T-helper 2 cell treated with Interferon-gamma antibody and Interleukin-4, amounts not matched to agents 100 ng/mL and 5 ng/mL, for 36 hours (primary cell): Measurements from ENCODE around the gene HNRNPM. TPM values are rescaled to one million over a fixed set of nuclear protein-coding genes. Genes with fewer than 3 reads are reported as not detected.

ENCODE experiments used
- intact Hi-C: fragments of 100-400 bp; cut with micrococcal nuclease; formaldehyde crosslinking; loops from one replicate; pipeline ENCODE4 v1.15.1; 2023
- total RNA-seq: library from RNA; stranded (reverse); gene quantifications from 2 replicates; pipeline ENCODE4 v1.2.3, GENCODE V29; 2022

HNRNPM gene
- total RNA-seq, 1 donor from 2014 or later: 328 TPM

DNA sequence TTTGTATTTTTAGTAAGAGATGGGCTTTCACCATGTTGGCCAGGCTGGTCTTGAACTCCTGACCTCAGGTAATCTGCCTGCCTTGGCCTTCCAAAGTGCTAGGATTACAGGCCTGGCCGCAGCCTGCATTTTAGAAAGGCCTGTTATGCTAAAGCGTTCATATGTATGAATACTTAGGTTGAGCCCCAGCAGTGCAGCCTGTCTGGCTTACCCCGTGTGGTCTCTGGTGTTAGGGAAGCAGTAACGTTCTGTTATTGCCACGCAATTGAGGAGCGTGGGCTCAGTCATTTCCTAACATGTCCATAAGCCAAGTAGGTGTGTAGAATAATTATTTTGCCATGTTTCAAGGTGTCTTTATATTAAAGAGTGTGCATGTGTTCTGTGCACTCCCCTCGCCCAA lies 14.3 kb downstream of the HNRNPM start:
- intact Hi-C loops: no loop called here

DNA sequence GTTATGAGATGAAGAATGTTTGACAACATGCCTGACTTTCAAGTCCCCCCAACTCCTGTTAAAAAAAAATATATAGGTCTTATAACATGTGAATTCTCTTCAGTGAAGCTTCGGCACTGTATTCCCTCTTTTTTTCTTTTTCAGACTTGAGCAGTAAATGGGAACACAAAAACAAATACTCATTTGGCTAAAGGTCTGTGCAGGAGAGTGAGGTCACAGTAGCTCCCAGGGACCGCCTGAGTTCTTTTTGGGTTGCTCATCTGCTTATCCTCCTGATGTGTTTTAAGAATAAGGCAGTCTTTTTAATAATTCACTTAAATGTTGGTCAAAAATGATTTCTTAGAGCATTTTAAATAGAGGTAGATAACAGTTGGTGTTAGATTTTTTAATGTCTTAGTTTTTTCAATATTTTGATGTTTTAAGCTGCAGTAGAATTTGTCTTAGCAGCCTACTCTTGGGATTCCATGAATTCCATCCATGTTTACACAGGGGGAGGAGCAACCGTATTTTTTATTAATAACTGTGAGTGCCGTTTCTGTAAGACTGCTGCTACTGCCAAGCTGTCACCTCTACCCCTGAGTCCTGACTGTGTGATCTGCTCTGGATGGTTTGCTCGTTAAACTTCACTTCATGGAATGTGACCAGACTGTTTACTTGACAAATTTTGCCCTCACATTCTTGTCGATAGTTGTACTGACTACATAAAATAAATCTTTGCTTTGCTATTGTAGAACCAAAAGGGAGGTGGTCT lies 14.9 kb downstream of the HNRNPM start:
- intact Hi-C loops: no loop called here

- intact Hi-C loops: no loop called here
These were observed 15.9 kb downstream of the HNRNPM start for GRCh38 chr19:8460516-8461298.

DNA sequence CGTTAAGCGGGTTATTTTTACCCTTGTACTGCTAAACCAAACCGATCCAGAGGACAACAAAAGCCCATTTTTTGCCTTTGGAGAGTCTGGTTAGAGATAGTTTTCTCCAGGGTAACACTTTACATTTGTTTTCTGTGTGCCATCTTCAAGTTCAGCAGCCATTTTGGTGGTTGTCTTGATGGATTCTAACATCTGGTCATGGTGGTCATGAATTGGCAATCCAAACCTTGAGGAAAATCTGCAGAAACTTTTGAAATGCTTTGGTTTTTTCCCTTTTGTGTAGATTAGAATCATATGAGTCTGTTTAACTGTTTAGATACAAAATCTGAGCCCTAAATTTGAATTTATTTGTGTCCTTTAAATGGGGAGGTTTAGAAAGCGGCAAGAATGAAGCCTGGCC lies 16.6 kb downstream of the HNRNPM start:
- intact Hi-C loops: no loop called here

- intact Hi-C loops: no loop called here
These were observed 17.1 kb downstream of the HNRNPM start for GRCh38 chr19:8461891-8462290.

DNA sequence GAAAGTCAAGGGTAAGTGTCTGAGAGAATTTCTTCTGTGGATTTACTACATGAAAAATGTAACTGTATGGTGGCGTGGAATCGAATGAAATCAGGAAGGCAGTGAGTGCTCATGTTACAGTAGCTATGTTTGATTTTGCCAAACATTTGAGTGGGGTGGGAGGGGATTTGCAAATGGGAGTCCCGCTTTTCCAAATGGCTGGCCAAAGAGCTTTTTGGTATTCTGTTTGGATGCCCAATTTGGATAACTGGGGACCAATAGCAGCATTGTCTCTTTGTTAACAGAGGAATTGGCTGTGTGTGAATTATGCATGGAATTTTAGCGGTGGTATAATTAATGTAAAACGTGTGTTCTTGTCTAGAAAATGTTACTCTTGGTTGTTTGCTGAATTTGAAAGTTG lies 17.8 kb downstream of the HNRNPM start:
- intact Hi-C loops: no loop called here

DNA sequence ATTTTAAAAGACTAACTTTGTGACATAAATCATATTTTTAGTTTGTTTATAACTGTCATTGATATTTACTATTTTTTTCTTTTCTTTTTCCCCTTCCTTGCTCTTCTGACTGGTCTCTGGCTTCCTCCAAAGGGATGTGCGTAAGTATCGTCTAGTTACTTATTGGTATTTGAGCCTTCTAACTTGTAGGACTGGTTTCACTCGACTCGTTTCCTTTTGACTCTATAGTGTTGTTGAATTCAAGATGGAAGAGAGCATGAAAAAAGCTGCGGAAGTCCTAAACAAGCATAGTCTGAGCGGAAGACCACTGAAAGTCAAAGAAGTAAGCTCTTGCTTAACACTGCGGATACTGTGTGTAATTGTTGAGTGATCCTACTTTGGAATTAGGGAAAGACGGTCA lies 18.6 kb downstream of the HNRNPM start:
- intact Hi-C loops: no loop called here

GRCh38 chr19:8466018-8466417 lies 21.2 kb downstream of the HNRNPM start:
- intact Hi-C loops: no loop called here

DNA sequence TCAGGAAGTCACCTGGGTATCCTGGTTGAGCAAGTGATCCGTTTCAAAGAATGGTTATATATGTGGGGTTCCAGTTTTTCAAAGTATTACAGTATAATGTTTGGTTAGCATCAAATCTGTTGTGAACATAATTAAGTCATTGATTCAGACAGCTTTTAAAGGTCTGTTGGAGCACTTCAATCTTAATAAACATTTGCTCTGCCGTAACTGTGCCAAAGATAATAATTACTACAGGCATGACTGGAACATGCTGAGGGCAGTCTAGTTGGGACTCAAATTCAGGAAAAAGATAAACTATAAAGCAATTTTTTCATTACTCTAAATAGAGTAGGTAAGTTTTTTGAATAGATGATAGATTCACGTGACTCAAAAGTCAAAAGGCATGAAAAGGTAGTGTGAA lies 23.3 kb downstream of the HNRNPM start:
- intact Hi-C loops: no loop called here

DNA sequence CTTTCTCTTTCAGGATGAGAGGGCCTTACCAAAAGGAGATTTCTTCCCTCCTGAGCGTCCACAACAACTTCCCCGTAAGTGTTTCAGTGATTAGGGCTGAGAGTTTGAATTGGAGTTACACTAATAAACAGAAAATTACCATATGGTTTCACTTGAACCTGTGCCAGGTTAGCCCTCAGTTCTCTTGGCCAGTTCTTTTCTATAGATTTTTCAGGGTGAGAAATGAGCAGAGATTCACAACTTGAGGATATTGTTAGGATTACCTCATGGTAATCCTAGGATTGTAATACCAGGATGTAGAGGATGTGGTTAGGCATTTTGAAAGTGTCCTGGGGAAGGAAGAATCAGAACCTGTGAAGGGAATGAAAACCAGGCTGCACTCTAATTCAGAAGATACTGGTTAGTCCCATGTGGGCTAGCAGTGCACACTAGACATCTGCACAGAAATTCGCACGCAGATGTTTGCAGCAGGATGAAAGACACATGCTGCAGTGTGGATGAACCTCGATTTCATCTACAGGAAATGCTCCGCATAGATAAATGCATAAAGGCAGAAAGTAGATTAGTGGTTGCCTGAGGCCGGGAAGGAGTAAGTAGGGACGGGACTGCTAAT lies 24.1 kb downstream of the HNRNPM start:
- intact Hi-C loops: no loop called here

- intact Hi-C loops: no loop called here
These were observed 25.0 kb downstream of the HNRNPM start for GRCh38 chr19:8469613-8470368.

DNA sequence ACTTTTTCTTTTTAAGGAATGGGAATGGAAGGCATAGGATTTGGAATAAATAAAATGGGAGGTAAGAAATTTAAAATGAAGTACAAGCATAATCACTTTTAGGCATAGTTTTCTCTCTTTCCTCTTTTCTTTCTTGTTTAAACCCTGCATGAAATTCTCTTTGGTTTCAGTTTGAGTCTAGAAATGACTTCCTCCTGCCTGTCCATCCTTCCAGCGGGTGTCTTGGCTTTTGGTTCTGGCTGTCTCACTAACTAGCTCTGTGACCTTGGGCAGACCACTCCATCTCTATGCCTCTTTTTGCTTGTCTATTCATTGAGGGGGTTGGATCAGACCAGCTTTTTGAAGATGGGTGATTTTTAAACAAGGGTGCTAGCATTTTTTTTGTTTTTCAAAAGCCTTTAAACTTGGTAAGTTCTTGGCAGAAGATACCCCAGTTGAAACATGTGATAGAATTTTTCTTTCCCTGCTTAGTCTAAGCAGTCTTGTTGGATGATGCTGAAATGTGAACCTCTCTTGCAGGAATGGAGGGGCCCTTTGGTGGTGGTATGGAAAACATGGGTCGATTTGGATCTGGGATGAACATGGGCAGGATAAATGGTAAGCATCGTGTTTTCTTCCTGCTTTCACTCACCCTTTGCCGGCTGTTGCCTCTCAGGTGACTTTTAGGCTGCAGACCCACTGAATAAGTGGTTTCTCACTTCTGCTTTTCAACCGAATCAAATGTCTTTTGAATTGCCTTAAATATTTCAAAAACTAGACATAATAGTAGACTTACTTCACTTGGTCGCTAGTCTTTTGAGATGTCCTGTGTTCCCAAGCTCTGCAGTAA lies 29.1 kb downstream of the HNRNPM start:
- intact Hi-C loops: no loop called here

DNA sequence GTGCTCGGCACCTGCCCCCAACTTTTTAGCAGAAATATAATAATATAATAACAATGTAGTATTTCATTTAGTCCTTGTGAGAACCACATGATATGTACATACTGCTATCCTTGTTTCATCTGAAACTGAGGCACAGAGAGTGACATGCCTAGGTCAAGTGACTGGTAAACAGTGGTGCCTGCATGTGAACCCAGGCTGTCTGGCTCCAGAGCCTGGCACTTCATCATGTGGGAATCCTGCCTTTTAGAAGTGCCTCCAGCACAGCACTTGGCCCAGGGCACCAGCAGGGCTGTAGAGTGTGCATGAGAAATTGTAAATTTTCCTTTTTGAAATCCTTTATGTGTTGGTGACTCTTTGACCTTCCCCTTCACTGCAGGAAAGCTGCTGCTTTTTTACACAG lies 30.2 kb downstream of the HNRNPM start:
- intact Hi-C loops: no loop called here

DNA sequence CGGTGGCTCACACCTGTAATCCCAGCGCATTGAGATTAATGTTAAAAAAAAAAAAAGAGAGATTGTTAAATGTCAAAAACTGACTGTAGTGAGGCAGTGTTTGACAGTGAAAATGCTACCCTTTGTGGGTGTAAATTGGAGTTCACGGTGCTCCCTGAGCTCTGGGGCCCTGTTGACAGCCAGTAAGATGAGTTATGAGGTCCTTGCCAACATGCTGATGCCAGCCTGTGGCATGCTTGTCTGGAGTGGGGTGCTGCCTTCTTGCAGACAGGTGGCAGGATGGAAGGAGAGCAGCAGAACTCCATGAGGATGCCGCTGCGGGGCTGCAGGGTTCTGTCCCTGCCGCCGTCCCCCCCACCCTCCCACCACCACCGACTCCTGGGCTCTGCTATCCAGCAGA lies 31.7 kb downstream of the HNRNPM start:
- intact Hi-C loops: no loop called here

- intact Hi-C loops: no loop called here
These were observed 33.1 kb downstream of the HNRNPM start for GRCh38 chr19:8477889-8478288.

DNA sequence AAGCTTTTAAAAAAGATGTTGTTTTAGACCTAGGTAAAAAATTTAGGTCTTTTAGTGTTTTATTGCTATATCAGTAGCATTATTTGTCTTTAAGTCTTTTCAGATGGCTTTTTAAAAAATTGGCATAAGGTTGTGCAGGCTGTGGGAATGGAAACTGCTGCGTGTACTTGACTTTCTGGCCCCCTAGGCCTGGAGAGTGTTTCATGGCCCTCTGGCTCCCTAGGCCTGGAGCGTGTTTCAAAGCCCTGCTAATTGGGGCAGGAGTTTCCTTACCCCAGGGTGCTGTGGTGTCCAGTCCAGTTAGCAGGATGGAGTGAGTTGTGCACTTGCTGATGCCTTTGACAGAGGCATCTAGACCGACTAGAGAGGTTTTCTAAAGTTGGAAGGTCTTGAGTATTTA lies 33.8 kb downstream of the HNRNPM start:
- intact Hi-C loops: no loop called here

DNA sequence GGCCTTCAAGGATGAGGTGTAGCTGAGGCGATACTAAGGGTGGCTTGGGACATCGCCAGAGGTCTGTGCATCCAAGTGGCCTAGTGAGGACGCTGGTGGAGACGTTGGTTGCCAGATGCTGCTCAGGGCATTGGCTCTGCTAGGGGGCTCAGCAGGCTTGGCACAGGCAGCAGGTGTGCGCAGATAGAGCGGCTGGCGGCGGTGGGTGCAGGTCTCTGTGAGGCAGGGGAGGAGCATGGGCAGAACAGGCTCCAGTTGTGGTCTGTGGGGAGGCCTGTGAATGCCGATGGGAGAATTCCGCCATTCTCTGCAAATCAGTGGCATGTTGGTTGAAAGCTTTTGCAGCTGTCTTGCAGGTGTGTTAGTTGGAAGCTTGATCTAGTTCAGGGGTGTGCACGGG lies 36.4 kb downstream of the HNRNPM start:
- intact Hi-C loops: no loop called here

DNA sequence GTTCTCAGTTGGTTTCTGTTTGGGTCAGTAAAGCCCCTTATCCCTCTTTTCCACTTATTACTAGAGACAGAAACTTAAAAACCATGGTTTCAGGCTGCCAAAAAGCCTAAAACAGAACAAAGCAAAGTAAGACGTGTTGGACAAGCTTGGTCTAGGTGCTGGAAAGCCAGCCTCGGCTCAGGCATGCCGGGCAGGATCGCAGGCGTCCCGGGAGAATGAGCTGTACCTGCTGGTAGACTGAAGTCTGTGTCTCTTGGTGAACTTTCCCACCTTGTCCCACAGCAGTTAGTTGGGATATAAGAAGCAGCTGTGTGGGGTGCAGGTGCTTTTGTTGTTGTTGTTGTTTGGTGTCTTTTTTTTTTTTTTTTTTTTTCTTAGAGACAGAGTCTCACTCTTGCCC lies 36.8 kb downstream of the HNRNPM start:
- intact Hi-C loops: no loop called here

DNA sequence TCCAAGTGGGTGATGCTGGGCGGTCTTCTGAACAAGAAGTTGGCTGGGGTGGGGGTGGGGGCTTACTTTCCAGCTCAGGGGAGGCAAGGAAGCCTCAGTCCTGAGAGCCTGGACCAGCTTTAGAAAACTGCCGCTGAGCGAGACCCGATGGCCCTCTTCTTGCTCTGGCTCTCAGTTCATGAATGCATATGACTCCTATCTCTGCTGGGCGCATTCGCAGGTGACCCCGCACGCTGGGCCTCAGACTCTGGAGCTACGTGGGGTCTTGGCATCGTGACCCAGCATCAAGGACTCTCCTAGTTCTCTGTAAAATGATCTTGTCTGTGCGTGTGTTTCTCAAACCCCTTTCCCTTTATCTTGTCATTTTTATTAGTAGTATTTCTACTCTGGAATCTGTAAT lies 37.9 kb downstream of the HNRNPM start:
- intact Hi-C loops: no loop called here

GRCh38 chr19:8483165-8483564 lies 38.4 kb downstream of the HNRNPM start:
- intact Hi-C loops: no loop called here

- intact Hi-C loops: no loop called here
These were observed 39.6 kb downstream of the HNRNPM start for GRCh38 chr19:8484331-8484894.
